Epithelial cell of prostate (primary cell): Measurements from ENCODE around the gene PHLDA2.

Experiments
- DNase-seq: peaks from one replicate; pipeline ENCODE4 v3.0.0-alpha.2; 2011; ENCODE audit warnings: low read depth, low spot score
- H3K27ac ChIP-seq: fragments of 450-650 bp; 2 replicates; pipeline ENCODE4 v1.5.1; 2017; ENCODE audit warnings: mild to moderate bottlenecking

The PHLDA2 gene

DNA sequence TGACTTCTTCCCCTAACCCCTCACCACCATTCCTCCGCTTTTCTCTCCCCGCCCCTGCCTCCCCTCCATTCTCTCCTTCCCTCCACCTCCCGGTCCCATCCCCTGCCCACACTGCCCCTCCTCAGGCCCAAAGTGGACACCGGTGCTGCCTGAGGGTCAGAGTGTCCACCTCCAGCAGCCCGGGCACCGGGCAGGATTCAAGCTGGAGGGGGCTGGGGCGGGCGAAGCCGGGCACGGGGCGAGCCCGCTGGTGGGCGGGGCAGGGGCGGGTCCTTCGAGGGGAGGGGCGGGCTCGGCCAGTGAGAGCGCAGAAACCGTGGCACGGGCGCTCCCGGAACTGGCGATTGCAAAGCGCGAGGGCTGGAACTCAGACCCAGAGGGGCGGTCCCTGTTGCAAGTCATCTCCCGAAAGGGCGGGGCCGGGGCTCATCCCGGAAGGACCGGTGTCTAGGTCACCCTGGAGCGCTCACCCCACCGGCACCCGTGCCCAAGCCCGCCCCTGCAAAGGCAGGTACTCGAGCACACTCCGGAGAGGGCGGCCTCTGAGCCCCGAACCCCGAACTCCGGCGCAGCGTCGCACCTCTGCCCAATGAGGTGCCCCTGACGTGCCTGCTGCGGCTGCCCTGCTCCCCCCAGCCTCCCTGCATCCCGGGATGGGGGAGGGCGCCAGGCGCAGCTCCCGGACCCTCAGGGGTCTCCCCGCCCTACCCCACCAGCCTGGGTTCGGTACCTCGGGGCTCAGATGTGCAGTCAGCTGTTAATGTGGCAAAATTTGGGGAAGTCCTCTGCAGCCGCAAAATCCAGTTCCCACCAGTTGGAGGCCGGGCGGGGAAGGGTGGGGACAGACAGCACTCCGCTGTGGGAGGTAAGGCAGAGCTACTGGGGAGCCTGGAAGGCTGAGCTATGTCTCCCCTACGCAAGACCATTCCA lies 27.1 kb downstream of the PHLDA2 start:
- DNase-seq, result peak; percentile 50
- peak overlapping the region; percentile 69 for H3K27ac ChIP-seq

DNA sequence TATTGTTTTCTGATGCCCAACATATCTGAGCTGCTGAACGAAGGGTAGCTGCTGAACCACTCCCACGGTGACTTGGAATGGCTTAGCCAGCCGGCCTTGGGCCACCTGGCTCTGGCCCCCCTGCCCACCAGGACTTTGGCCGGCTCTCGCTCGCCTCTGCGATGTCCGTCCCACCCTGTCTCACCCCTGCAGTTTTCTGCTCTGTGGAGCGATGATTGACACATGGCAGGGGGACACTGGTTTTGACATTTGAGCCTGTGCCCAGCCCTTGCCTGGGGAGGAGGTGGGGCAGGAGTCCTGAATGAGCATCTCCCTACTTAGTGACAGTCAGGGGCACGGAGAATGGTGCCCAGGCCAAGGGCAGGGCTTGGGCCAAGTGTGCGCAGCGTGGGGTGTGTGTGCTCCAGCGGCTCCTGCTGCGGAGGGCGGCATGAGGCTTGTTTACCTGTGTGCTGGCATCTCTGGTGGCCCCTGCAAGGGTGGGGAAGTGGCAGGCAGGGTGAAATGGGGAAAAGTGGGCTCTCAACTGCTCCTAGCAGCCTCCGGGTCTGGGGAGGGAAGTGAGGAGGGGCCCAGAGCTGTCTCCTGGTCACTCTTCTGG lies 27.9 kb downstream of the PHLDA2 start:
- H3K27ac ChIP-seq, result peak overlapping the region; percentile 69
- no peak for DNase-seq

DNA sequence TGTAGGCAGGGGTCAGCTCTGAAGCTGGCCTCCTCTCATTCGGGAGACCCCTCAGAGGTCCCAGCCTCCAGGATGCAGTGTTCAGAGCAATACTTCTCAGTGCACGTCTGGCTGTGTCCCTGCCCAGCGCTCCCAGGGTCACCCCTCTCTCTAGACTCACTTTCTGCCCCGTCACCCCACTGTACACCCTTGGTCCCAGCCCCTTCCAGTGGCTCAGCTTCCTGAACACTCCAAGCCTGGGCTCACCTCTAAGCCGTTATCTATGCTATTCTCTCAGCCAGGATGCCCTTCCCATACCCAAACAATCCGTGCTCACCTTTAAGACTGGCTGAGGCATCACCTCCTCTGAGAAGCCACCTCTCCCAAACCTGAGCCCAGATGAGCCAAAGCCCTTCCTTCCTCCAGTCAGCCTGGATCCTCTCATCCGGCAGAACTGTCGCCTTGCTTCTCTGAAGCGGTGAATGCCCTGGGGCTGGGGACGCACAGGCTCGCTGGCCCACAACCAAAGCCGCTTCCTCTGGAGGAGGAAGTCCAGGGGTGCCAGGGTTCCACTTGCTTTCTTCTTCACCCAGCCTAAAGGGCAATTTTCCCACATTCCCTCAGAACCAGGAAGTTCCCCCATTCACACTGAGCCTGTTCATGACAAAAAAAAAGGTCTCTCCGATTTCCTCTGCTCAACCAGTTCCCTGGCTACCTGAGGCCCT lies 30.0 kb downstream of the PHLDA2 start:
- DNase-seq, result no peak
- H3K27ac ChIP-seq, result peak overlapping the region; percentile 94

DNA sequence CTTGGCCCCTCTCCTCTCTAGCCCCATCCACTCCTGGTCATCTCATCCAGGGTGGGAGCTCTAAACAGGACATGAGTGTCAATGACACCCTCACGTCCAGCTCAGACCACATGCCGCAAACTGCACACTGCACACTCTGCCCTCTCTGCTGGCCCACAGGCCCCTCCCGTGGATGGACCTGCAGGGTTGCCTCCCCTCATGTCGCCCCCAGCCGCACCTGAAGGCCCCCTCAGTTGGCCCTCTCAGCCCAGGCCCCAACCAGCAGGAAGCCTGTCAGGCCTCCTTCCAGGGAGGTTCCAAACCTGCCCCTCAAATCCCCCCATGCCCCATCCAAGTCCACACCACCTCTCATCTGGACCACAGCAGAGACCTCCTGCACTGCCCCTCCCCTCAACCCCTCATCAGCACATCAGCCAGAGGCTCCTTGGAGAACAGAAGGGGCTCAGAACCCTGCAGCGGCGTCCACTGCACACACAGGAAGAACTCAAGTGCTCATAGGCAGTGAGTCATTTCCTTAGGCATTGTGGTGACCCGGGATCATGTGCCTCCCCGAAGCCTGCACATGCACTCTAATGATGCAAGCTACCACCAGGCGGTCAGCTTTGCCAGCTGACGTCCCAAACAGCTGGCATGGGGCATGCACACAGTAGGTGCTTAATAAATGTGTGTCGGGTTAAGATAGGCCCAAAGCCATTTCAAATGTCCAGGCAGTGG lies 30.7 kb downstream of the PHLDA2 start:
- peak; percentile 53 for DNase-seq
- peak overlapping the region; percentile 94 for H3K27ac ChIP-seq

DNA sequence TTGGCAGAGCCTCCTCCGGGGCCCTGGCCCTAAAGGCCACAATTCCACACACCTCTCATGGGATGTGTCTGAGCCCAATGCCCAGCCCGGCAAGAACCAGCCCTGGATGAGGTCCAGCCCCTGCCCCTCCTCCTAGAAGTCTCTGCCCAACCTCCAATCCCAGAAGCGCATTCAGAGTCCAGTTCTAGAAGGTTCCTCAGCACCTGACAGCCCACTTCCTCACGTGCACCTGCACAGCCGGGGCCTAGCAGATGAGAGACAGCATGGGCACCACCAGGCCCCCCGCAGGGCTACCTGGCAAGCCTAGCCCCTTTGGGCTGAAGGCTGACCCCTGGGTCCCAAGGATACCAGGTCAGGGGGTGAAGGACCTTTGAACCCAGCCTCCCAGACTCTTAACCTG lies 32.2 kb downstream of the PHLDA2 start:
- no peak for DNase-seq
- H3K27ac ChIP-seq, result no peak overlapping the region

DNA sequence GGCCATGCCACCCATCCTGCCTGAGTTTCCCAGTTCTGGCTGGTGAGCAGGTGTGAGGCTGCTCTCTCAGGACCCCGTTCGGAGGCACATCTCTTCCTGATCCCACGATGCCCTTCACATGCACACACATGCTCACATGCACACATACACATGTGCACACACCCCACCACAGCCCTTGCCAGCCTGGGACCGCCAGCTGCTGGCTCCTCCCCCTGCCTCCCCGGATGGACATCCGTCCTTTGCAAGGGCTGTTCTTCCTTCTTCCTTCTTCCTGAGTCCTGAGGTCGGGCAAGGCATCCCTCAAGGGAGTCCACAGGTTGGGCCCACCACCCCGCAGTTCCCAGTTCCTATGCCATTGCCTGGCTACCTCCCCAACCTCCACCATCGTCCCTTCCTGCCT lies 33.2 kb downstream of the PHLDA2 start:
- H3K27ac ChIP-seq, result no peak overlapping the region
- no peak for DNase-seq

DNA sequence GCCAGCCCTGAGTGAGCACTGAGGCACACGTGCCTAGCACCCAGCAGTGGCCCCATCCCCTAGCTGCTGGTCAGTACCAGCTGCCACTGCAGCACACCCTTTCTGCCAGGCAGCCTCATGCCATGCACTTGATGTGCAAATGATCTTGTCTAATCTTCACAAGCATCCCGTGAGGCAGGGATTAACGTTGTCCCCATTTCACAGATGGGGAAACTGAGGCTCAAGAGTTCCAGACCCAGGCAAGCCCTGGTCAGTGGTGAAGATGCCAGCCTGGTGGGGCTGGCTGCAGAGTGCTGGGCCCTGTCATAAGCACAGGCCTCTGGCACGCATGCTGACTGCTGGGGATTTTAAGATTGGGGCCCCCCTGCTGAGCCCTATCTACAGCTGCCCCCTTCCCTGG lies 35.3 kb downstream of the PHLDA2 start:
- no peak overlapping the region for H3K27ac ChIP-seq

DNA sequence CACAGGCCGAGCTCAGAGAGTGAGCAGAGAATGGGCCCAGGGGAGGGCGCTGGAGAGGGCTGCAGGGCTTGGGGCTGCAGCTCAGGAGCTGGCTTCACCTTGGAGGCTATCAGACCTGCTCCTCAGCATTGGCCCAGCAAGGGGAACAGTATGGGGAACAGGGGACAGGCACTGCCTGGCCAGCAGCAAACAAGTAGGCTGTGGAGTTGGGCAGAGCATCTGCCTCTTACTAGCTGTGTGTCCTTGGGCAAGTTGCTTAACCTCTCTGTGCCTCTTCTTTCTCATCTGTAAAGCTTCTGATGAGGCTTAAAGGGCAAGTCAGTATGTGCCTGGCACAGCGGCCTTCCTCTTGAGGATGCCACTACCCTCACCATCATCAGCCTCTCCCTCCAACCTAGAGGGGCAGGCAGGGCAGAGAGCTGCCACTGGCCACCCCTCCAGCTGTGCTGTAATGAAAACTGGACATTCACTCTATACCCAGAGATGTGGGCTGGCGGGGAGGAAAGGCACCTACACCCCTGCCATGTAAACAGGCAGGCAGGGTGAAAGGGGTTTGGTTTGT lies 36.2 kb downstream of the PHLDA2 start:
- DNase-seq, result no peak
- H3K27ac ChIP-seq, result peak overlapping the region; percentile 67

More for the DNA sequence above, 35.3 kb downstream of the PHLDA2 start:
- no peak for DNase-seq

DNA sequence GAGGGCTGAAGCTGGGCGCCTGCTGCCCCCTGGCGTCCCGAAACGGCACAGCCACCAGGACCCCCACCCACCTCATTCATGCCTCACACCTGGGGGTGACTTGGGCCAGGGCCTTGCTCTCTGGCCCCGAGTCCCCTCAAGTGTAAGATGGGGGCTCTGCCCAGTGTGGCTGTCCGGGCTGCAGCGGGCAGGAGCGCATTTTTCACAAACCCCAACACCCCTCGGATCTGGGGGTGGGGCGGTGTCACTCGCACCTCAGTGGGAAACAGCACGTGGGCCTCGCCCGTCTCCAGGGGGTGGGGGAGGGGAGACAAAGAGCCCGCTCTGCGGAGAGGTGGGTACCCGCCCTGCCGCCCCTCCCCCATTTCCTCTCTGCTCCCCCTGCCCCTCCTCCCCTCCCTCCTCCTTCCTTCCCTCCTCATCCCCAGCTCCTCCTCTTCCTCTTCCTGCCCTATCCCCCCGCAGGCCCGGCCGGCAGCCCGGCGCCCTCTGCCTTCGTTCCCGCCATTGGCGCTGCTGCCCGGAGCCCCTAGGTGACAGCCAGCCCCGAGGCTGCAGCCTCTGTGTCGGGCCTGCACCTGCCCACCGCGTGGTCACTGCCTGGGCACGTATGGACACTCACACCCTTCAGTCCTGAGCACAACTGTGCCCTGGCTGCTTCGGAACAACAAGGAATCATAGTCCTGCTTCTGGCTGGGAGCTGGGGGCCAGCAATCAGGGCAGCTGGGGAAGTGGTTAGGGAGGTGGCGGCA lies 36.8 kb downstream of the PHLDA2 start:
- no peak for DNase-seq
- peak overlapping the region; percentile 67 for H3K27ac ChIP-seq

DNA sequence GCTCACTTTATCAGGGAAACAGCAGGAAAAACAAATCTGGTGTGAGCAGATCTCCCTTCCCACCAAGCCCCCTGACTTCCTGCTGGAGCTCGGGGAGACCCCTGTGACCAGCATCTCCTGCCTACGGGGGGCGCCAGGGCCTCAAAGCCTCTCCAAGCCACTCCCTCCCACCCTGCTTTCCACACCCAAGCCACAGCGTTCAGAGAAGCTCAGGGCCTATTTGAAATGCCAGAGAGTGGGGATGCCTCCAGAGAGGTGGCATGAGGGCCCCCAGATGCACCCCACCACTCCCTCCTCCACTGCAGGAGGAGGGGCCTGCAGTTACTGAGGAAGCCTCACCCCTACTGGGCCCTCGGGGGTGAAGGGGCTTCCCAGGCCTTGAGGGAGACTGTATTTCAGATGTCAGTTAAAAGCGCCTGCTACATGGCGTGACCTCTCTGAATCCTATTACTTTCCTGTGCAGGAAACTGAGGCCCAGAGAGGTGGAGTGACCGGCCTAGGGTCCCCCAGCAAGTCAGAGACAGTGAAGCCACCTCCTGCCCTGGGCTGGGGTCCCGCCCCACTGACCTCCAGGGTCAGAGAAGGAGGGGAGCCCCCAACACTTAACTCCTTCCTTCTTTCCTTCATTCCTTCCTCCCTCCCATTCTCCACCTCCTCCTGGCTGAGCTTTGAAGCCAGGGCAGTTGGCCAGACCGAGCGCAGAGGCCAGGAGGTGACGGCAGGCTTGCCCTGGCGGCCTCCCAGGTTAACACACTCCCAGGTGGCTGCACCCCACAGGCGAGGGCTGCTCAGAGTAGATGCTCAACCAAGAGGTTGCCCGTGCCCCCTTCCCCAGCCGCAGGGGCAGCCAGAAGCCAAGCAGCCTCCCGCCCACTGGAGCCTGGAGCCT lies 37.6 kb downstream of the PHLDA2 start:
- peak overlapping the region; percentile 67 for H3K27ac ChIP-seq
- no peak for DNase-seq

DNA sequence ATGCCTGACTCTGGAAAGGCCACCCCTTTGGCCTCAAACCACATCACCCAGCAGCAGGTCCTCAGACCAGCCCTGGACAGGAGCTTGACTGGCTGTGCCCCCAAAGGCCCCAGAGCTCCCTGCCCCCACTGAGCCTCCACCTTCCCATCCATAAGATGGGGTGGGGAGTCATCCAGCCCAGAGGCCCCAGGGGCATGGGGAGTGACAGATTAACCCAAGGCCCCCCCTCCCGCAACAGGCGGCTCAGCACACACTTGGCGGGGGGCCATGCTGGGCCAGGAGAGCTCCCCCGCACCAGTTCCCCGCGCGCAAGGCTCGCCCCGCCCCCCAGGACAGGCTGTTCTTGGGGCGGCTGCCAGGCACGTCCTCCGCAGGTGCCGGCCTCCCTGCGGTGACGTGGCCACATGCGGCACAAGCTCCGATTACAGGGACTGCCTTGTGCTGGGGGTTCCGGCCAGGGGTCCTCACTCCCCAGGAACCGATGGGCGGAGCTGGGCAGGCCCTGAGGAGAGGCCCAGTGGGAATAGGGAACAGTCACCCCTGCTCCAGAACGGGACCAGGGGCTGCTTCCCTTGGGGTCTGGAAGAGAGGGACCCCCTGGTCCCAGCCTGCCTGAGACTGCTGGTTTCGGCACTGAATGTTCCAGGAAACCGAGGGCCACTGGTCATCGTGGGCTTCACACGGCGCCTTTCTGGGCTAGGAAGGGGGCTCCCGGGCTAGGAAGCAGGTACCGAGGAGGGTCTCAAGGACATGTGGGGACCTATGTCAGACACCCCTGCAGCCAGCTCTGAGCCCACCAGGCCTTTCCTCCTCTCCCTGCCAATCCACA lies 38.5 kb downstream of the PHLDA2 start:
- no peak for DNase-seq
- no peak overlapping the region for H3K27ac ChIP-seq

DNA sequence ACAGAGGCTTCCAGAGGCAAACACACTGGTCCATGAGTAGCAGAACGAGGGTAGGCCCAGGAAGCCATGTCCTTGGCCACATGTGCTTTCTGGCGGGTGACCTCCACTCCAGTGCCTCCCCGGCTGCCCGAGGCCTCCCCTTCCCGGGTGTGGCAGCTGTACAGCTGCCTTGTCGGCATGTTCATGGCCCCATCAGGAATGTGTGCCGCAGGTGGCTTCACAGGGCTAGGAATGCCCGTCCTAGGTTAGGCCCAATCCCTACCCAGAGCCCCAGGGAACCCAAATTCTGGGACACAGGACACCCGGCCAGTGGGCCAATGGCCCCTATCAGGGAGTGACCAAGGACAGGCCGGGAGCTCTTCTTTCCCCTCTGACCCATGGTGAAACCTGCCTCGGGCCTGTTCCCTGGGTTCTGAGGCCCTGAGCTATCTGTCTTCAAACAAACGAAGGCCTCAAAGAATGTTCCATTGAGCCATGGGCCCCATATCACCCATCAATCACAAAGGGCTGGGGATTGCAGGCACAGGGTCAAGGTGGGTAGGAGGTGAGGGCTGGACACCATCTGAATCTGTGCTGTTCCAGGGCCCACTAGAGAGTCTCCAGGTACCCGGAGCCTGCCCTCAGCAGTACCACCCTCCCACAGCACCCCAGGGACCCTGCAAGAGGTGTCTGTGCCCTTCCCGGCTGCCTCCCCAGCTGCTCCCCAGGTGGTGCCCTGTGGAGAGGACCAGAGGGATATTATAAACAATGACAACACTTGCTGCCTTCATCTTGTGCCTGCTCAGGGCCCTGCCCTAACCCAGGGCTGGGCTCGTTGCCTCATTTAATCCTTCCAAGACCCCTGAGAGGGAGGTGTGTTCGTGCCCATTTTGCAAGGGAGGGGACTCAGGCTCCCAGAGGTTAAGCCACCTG lies 39.6 kb downstream of the PHLDA2 start:
- DNase-seq, result no peak
- H3K27ac ChIP-seq, result no peak overlapping the region

DNA sequence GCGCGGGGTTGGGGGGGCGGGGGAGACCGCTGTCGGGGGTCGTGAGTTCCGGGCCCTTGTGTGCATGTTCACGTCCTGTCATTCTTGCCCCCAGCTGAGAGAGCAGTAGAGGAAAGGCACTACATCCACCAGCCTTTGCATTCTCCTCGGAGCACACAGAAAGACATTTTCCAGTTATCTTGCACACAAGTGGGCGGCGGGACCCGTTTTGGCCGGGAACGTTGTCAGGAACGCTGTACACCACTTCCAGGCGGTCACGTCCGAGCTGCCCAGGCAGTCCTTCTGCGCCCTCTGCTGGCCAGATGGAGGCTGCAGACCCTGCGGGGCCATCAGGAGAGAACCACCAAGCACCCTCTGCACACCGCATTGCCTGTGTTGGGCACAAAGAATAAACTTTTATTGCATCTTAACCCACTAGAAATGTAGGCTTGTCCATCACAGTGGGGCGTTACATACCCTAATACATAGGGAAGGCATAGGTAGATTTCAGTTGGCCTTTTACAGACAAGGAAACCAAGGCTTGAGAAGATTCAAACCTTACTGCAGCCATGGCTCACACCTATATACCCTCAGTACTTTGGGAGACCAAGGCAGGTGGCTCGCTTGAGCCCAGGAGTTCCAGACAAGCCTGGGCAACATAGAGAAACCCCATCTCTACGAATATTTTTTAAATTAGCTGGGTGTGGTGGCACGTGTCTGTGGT lies 40.8 kb downstream of the PHLDA2 start:
- no peak for DNase-seq
- H3K27ac ChIP-seq, result no peak overlapping the region

DNA sequence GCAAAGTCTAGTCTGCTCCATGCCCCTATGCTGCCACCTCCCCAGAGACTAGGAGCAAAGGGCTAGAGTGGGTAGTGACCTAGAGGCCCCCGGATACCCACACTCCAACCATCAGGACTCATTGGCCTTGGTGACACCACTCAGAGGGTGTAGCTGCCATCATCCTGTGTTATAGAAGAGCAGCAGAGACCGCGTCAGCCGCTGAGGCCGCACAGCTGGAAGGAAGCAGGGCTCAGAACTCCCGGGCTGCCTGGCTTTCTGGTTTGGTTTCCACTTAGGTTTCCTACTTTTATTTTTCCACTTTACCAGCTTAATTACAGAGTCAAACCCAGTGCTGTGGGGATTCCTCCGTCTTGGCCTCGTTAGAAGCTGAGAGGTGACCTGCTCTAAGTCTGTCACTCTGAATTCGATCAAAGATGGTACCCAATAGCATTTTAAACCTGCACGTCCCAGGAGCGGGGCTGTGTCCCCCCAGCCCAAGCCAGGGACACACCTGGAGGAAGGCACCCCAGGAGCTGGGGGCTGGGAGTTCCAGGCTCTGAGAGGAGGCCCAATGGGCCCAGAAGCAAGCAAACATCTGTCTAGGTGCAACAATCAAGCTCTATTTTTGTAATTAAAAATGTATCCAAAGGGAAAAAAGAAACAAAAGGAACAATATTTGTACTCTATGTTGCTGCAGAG lies 41.6 kb downstream of the PHLDA2 start:
- no peak for DNase-seq

DNA sequence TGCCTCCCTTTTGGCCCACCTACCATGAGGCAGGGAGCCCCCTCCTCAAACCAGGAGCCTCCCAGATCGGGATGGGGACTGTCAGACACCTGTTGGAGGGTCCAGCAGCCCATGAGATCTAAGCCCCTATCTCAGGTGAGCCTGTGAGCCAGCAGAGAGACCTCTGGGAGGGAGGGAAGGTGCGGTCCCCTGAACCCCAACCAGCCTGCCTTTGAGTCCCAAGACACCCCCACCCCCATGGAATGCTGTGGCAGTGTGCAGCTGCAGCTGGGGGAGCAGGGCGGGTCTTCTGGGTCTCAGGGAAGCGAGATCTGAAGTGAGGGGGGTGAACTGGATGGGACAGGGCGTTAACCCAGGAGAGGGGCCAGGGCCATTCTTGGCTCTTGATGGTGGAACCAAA lies 42.3 kb downstream of the PHLDA2 start:
- no peak for DNase-seq
- no peak overlapping the region for H3K27ac ChIP-seq

More for the DNA sequence above, 41.6 kb downstream of the PHLDA2 start:
- H3K27ac ChIP-seq, result no peak overlapping the region
